Retina (tissue), 1 donor: Measurements from ENCODE around the gene CARS2.
"Not testable (repeated sequence)": the region's sequence is repeated elsewhere in the genome, so short reads cannot be mapped to it uniquely, and the experiment has no call there.

ENCODE experiments used
- DNase-seq: peaks from one replicate; pipeline ENCODE4 v3.0.0-alpha.2; 2016

The CARS2 gene

GRCh38 chr13:110636701-110637201, 69.2 kb downstream of the CARS2 start:
- no peak for DNase-seq

DNA sequence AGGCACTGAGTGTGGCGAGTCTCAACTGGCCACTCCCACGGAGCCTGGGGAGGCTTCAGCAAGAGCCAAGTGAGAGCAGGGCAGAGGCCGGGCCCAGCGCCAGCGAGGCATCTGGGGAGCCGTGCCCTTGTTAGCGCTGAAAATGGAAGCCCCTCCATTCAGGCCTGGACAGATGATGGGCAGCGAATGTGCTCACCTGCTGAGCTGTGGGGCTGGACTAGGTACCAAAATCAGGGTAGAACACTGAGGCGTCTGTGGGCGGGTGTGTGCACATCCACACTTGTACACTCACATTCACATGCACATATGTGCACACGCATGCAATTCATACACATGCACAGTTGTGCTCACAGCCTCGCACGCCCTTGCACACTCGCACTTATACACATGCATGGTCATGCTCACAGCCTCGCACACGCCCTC, 69.9 kb downstream of the CARS2 start:
- DNase-seq = no peak

DNA sequence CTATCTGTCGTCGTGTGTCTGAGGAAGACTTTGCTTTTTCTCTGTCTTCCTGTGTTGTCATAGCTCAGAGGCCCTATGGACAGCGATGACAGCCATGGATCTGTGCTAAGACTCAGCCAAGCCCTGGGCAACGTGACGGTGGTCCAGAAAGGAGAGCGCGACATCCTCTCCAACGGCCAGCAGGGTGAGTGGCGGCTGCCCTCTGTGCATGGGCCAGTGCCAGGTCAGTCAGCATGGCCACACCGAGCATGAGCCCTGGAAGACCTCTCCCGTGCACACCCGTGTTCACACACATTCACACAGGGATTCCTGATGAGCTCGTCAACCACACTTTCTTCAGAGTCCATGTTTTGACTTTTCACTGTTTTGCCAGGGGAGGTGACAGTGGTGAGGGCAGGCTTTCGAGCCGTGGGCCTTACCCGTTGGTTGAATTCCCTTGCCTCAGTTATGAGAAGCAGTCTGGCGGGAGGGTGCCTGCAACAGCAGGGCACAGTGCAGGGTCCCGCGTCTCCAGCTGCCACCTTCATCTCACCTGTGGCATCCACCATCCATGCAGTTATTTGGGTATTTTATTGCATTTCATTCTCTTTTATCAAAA, 70.4 kb downstream of the CARS2 start:
- no peak for DNase-seq

DNA sequence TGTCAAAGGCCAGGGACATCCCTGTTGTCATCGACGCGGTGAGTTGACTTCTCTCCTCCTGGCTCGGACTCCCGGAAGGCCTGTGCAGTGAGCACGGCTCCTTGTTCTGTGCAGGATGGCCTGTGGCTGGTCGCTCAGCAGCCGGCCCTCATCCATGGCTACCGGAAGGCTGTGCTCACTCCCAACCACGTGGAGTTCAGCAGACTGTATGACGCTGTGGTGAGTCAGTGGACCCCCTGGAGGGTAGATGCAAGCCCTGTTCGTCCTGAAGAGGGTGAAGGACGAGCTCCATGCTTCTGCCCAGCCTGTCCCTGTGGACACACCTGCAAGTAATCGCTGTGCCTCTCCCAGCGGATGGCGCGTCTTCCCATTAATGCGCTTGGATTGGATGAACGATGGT, 71.4 kb downstream of the CARS2 start:
- DNase-seq = no peak

- DNase-seq = no peak
These were observed 72.1 kb downstream of the CARS2 start for GRCh38 chr13:110633776-110634175.

DNA sequence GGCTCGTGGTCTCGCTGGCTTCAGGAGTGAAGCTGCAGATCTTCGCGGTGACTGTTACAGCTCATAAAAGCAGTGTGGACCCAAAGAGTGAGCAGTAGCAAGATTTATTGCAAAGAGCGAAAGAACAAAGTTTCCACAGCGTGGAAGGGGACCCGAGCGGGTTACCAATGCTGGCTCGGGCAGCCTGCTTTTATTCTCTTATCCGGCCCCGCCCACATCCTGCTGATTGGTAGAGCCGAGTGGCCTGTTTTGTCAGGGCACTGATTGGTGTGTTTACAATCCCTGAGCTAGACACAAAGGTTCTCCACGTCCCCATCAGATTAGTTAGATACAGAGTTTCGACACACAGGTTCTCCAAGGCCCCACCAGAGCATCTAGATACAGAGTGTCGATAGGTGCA, 73.7 kb downstream of the CARS2 start:
- DNase-seq = not testable (repeated sequence)

GRCh38 chr13:110630566-110631119, 75.3 kb downstream of the CARS2 start:
- DNase-seq = no peak

DNA sequence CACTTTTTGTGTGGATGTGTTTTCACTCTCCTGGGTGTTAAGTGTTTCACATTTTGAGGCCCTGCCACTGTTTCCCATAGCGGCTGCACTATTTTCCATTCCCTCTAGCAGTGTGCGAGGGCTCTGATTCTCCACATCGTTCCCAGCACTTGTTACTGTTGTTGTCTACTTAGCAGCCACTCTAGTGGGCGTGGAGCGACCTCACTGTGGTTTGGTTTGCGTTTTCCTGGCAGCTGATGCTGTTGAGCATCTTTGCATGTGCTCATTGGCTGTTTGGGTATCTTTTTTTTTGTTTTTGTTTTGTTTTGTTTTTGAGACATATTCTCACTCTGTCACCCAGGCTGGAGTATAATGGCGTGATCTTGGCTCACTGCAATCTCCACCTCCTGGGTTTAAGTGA, 76.2 kb downstream of the CARS2 start:
- DNase-seq = no peak

DNA sequence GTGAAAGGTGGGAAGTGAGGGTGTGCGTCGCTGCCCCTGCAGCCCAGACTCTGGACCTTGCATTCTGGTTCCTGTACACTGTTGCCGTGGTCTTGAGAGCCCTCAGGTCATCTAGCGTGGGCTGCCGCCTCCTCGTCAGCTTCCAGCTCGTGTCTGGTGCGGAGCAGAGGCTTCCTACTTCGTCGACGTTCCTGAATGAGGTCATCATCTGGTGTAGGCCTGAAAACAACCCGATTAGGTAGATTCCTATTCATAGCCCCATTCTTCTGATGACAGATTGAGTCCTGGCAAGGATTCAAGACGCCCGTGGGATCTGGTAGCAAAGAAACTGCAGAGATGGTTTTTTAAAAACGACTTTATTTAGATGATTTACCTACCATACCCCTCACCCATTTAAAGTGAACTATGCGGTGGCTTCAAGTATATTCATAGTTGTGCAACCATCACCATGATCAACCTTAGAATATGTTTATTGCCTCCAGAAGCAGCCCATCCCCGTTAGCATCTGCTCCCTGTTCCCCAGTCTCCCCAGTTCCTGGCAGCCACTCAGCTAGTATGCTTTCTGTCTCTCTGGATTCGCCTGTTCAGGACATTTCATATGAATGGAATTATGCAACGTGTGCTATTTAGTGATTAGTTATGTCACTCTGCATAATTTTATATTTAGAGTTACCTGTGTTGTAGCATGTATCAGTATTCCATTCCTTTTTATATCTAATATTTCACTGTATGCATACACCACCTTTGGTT, 76.8 kb downstream of the CARS2 start:
- no peak for DNase-seq

- DNase-seq = no peak
These were observed 77.5 kb downstream of the CARS2 start for GRCh38 chr13:110628477-110628793.

DNA sequence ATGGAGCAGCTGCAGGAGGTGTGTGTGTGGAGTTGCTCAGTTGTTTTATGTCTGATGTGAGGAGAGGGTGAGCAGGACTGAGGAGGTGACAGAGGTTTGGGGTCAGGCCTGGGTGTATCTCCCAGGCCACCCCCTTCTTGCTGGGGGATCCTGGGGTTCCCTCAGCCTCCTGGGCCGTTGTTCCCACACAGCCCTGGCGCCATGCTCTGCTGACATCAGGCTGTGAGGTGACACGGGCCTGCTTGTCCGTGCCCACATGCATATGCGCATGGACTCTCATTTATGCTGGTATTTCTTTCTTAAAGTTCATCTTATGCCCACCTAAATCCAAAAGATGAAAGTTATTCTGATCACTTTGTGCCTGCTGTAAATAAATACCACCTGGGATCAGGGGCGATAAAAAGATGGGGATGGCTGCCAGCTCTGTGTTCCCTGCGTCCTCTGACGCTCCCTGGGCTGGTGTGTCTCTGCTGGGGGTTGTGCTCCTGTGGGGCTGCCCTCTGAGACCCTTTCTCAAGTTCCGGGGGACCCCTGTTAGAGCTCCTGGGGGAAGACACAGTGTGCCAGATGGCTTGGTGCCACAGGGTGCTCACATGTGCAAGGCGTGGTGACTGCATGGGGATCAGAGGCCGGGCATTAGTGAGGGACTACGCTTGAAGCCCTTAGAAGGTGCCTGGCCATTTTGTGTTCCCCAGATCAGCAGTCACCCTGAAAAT, 78.0 kb downstream of the CARS2 start:
- DNase-seq = no peak

DNA sequence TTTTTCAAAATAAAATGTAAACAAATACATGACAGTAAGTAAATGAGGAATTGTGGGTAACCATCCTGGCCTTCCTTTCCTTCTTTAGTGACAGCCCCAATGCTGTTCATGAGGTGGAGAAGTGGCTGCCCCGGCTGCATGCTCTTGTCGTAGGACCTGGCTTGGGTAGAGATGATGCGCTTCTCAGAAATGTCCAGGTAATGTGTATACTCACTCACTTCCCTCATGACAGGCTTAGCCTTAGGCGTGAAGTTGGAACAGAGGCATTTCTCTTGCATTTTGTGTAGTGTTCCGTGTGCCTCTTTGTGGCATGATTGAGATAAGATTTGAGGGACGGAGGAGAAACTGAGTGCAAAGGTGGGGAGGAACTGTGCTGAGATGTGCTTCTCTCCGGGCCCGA, 78.6 kb downstream of the CARS2 start:
- no peak for DNase-seq

DNA sequence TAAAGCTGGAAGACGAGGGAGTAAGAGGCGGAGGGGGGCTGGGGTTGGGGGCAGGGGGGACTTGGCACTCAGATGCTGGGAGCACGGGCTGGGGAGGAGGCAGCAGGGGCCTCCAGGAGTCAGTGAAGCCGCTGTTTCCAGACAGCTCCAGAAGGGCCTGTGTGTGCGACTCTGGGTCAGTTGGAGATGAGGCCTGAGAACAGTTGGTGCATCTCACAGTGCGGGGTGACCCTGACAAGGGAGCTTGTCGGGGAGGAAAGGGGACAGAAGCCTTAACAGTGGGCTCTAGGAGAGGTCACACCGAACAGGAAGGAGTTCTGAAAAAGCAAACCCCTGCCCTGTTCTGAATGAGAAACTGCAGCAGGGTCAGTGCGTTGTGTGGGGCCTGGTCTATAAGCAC, 79.4 kb downstream of the CARS2 start:
- DNase-seq = no peak

GRCh38 chr13:110625771-110626321, 80.1 kb downstream of the CARS2 start:
- no peak for DNase-seq

GRCh38 chr13:110624766-110625756, 80.9 kb downstream of the CARS2 start:
- no peak for DNase-seq

DNA sequence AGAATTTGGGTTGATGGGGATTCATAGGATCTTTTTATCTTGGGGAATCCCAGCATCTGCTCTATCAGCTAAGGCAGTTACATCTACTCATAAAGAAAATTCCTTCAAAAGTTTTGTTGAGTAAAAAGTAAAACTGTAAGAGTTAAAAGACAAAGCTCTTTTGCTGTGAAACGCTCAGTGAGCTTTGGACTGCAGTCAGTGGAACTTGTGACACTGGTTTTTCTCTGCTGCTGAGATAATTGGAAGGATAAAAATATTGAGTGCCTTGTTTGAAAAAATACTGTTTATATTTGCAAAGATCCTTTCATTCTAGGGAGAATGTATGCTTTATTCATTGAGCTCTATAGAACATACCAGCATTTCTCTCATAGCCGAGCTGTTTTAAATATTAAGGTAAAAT, 85.3 kb downstream of the CARS2 start:
- no peak for DNase-seq

DNA sequence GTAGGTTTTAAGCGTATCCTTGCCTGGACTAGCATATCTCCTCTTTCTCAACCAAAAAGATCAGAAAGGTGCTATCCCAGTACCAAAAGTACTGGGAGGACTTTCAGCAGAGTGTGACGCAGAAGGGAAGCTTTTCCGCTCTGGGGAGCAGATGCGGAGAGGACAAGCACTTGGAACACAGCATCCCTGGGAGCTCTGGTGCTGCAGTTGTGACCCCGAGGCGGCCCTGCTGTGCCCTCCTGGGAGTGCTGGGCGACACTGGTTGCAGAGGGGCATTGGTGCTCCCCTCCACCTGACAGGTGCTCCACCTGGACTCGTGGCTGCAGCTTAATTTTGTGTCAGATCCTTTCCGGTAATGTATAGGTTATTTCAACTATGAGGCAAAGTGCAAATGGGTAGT, 87.1 kb downstream of the CARS2 start:
- DNase-seq = no peak

GRCh38 chr13:110618167-110618566, 87.7 kb downstream of the CARS2 start:
- DNase-seq = no peak

- DNase-seq = no peak
These were observed 88.4 kb downstream of the CARS2 start for GRCh38 chr13:110617321-110618072.

- DNase-seq = no peak
These were observed 89.5 kb downstream of the CARS2 start for GRCh38 chr13:110616103-110617101.
